ENCODE measurements around the gene TTYH3.

- TF ChIP-seq PRRX2 (CRISPR knock-in tag; IDR thresholded peaks at IDR 0.05) (no peak), TCF7 (CRISPR knock-in tag; IDR thresholded peaks at IDR 0.05; ENCODE audit: low read depth) (no peak), CTCF (IDR thresholded peaks at IDR 0.05) (no peak), E2F1 (CRISPR knock-in tag; IDR thresholded peaks at IDR 0.05) (no peak), JUN (CRISPR knock-in tag; IDR thresholded peaks at IDR 0.05) (no peak)
- TF ChIP-seq, protein P1, sequence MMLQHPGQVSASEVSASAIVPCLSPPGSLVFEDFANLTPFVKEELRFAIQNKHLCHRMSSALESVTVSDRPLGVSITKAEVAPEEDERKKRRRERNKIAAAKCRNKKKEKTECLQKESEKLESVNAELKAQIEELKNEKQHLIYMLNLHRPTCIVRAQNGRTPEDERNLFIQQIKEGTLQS (CRISPR knock-in tag; conservative IDR thresholded peaks at IDR 0.05): no peak
These were observed 8.1 kb upstream of the TTYH3 start for GRCh38 chr7:2623698-2624014.
